ENCODE data around the gene WDR18.

Gene WDR18

DNA sequence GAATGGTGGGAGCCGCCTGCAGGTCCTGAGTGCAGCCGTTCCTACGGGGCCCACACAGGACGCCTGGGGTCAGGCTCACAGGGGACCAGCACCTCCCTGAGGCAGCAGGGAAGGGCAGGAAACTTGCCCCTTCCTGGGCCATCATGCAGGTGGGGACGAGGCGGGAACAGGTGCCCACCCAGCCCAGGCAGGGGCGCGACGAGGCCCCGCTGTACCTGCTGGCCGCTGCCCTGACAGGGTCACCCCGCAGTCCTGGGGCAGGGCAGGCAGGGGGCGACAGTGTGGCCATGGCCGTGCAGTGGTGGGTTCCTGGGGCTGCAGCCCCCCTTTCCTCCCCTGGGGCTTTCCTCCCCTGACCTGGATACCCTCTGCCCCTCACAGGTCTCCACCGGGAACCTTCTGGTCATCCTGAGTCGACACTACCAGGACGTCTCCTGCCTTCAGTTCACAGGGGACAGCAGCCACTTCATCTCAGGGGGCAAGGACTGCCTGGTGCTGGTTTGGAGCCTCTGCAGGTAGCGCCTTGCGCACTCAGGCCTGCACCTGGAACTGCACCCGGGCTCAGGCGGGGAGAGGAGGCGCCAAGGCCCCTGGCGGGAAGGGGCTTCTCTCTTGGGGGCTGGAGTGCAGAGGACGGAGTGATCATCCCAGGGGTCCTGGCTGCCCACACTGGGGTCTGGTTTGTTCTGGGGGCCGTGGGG lies 5.4 kb downstream of the WDR18 start:
- TF ChIP-seq, protein P1, sequence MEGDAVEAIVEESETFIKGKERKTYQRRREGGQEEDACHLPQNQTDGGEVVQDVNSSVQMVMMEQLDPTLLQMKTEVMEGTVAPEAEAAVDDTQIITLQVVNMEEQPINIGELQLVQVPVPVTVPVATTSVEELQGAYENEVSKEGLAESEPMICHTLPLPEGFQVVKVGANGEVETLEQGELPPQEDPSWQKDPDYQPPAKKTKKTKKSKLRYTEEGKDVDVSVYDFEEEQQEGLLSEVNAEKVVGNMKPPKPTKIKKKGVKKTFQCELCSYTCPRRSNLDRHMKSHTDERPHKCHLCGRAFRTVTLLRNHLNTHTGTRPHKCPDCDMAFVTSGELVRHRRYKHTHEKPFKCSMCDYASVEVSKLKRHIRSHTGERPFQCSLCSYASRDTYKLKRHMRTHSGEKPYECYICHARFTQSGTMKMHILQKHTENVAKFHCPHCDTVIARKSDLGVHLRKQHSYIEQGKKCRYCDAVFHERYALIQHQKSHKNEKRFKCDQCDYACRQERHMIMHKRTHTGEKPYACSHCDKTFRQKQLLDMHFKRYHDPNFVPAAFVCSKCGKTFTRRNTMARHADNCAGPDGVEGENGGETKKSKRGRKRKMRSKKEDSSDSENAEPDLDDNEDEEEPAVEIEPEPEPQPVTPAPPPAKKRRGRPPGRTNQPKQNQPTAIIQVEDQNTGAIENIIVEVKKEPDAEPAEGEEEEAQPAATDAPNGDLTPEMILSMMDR (IDR thresholded peaks at IDR 0.05; ENCODE audit: insufficient read depth, low read length), result no peak
- DNase-seq (ENCODE audit: low read depth in 1 of 2, low spot score in 1 of 2), result no peak

GRCh38 chr19:990119-990571 lies 6.0 kb downstream of the WDR18 start:
- Histone ChIP-seq H3K27me3 (ENCODE audit: insufficient read depth, poor library complexity, severe bottlenecking) (no peaks in the 10 kb centered on the region), H3K27ac (replicated peaks) (no peak overlapping the region), H3K4me3 (replicated peaks; ENCODE audit: insufficient read depth, low read length) (no peak overlapping the region)
- TF ChIP-seq, protein P1 (IDR thresholded peaks at IDR 0.05; ENCODE audit: insufficient read depth, low read length), result no peak
- TF ChIP-seq POLR2AphosphoS5 (IDR thresholded peaks at IDR 0.05; ENCODE audit: low read depth) (no peak), GABPA (IDR thresholded peaks at IDR 0.05; ENCODE audit: low read depth) (no peak), REST (IDR thresholded peaks at IDR 0.05; ENCODE audit: insufficient replicate concordance, low read depth) (no peak), SPI1 (IDR thresholded peaks at IDR 0.05; ENCODE audit: borderline replicate concordance, low read depth) (no peak)
- DNase-seq (ENCODE audit: low read depth in 1 of 2, low spot score in 1 of 2), result no peak

More for the DNA sequence above, 5.4 kb downstream of the WDR18 start:
- Histone ChIP-seq H3K27ac (replicated peaks) (no peak overlapping the region), H3K27me3 (ENCODE audit: insufficient read depth, poor library complexity, severe bottlenecking) (no peaks in the 10 kb centered on the region), H3K4me3 (replicated peaks; ENCODE audit: insufficient read depth, low read length) (no peak overlapping the region)

- no peak for TF ChIP-seq REST (IDR thresholded peaks at IDR 0.05; ENCODE audit: insufficient replicate concordance, low read depth)
- TF ChIP-seq GABPA (IDR thresholded peaks at IDR 0.05; ENCODE audit: low read depth), result no peak
- no peak for TF ChIP-seq POLR2AphosphoS5 (IDR thresholded peaks at IDR 0.05; ENCODE audit: low read depth)
- no peak for TF ChIP-seq SPI1 (IDR thresholded peaks at IDR 0.05; ENCODE audit: borderline replicate concordance, low read depth)
- TF ChIP-seq, protein P1 (IDR thresholded peaks at IDR 0.05; ENCODE audit: insufficient read depth, low read length), result no peak
- Histone ChIP-seq H3K4me3 (replicated peaks; ENCODE audit: insufficient read depth, low read length) (no peak overlapping the region), H3K27ac (replicated peaks) (no peak overlapping the region), H3K27me3 (ENCODE audit: insufficient read depth, poor library complexity, severe bottlenecking) (no peaks in the 10 kb centered on the region)
- DNase-seq (ENCODE audit: low read depth in 1 of 2, low spot score in 1 of 2), result no peak
Measured at GRCh38 chr19:990746-991145, 6.6 kb downstream of the WDR18 start.

All from HL-60 (cell line).